ENCODE measurements around the gene RGL3. TPM values are rescaled to one million over a fixed set of nuclear protein-coding genes. Genes with fewer than 3 reads are reported as not detected.

The RGL3 gene
- total and polyA plus RNA-seq, 10 of the 15 experiments (the other 5 are each of a cell fraction or from before 2014, with no cell fraction given): not detected

- H3K79me2 ChIP-seq (ENCODE audit: control insufficient read depth, insufficient read depth, low read length): no peaks in the 10 kb centered on the region
- ChIA-PET CTCF (interaction anchor here (0.6 to 2.0 kb wide), 2 partner anchors 65 to 122 kb away, joined by 3 to 21 read pairs; no protein-coding TSS in a partner anchor), POLR2A (interaction anchor here (0.7 kb wide), 1 partner anchor 59 kb away, joined by 3 read pairs; no protein-coding TSS in a partner anchor), SMC1A (ENCODE audit: uncharacterized antibody, unreplicated experiment) (no interaction called here), RAD21 (ENCODE audit: unreplicated experiment) (interaction anchor here (1.4 kb wide), 1 partner anchor 69 kb away, joined by 3 read pairs; no protein-coding TSS in a partner anchor)
- H3K36me3 ChIP-seq (ENCODE audit: control insufficient read depth in 2 of 2, insufficient read depth in 2 of 2, low read length in 1 of 2): peaks cover 12 to 39% of the 10 kb centered on the region in 2 experiments
- H3K27me3 ChIP-seq (replicated peaks in 1 of 2; ENCODE audit: control insufficient read depth in 2 of 2, insufficient read depth in 2 of 2, low read length in 1 of 2): no peaks in the 10 kb centered on the region
- H3K27ac ChIP-seq (ENCODE audit: control insufficient read depth, insufficient read depth): no peak overlapping the region
- no peak overlapping the region for H3K4me3 ChIP-seq
- WGBS (ENCODE audit: insufficient coverage, insufficient replicate concordance, low lambda C conversion rate, missing lambda C conversion rate): 87% methylated on average over 18 of the region's 23 CpGs
- no peaks in the 10 kb centered on the region for H4K20me1 ChIP-seq (ENCODE audit: control insufficient read depth, insufficient read depth)
- in situ Hi-C loops (cut with MboI): no loop called here
- no peak overlapping the region for H2AFZ ChIP-seq (ENCODE audit: control insufficient read depth, low read depth, low read length)
- intact Hi-C loops (cut with micrococcal nuclease; ENCODE audit: unreplicated experiment): loop anchor here (2.0 kb wide), 1 partner anchor 66 kb away; no protein-coding TSS in a partner anchor
- no peak overlapping the region for H3K9ac ChIP-seq (ENCODE audit: control insufficient read depth, insufficient read depth, low read length)
- ATAC-seq: peak; percentile 85
- peak; percentile 70 for TF ChIP-seq RAD21 (IDR thresholded peaks at IDR 0.05; ENCODE audit: insufficient read depth, low read depth, low read length)
- peak; percentile 53 to 82 (median 68) for TF ChIP-seq CTCF (IDR thresholded peaks at IDR 0.05 in 2 of 3, conservative IDR thresholded peaks at IDR 0.05 in 1 of 3; ENCODE audit: control insufficient read depth in 2 of 3, extremely low read depth in 1 of 3, insufficient read depth in 1 of 3, low read depth in 3 of 3, low read length in 3 of 3)
- no peak for TF ChIP-seq FOS (IDR thresholded peaks at IDR 0.05; ENCODE audit: borderline replicate concordance, extremely low read depth, insufficient read length)
- TF ChIP-seq YY1 (IDR thresholded peaks at IDR 0.05; ENCODE audit: low read depth, low read length): 0 out of 2 replicates have a peak, but pooled peaks have one; percentile 23
- peak; percentile 35; the same call in 1 of the 2 replicates for TF ChIP-seq HDGF (IDR thresholded peaks at IDR 0.05)
- TF ChIP-seq STAT1 (conservative IDR thresholded peaks at IDR 0.05): no peak
- TF ChIP-seq SMC3 (IDR thresholded peaks at IDR 0.05; ENCODE audit: borderline replicate concordance, low read length): peak; percentile 42; the same call in 1 of the 2 replicates
- DNase-seq (ENCODE audit: low read depth, low spot score): no peak
- no peak for FAIRE-seq
- BruUV-seq (replicated peaks): no TSS peak
- no peaks in the 10 kb centered on the region for H3K9me3 ChIP-seq (replicated peaks; ENCODE audit: control insufficient read depth, insufficient read depth, low read length)
- H3K4me1 ChIP-seq (ENCODE audit: control insufficient read depth, insufficient read depth, low read length): 0 out of 2 replicates have a peak, but pooled peaks cover 4% of the 10 kb centered on the region
- no peak overlapping the region for H3K4me2 ChIP-seq (ENCODE audit: control insufficient read depth, insufficient read depth)
These were observed 27.7 kb upstream of the RGL3 start for GRCh38 chr19:11446652-11447301.

Measured in GM12878 (cell line).